ENCODE measurements around the gene CAMTA1.
"Not testable (repeated sequence)": the region's sequence is repeated elsewhere in the genome, so short reads cannot be mapped to it uniquely, and the experiment has no call there.

CAMTA1 gene

GRCh38 chr1:7300893-7301663 lies 515.8 kb downstream of the CAMTA1 start:
- no peak for DNase-seq

- no peak for DNase-seq
Observed at GRCh38 chr1:7301664-7301981, 516.4 kb downstream of the CAMTA1 start.

GRCh38 chr1:7302126-7302525 lies 516.9 kb downstream of the CAMTA1 start:
- DNase-seq, result no peak

GRCh38 chr1:7302873-7303272 lies 517.6 kb downstream of the CAMTA1 start:
- no peak for DNase-seq

DNA sequence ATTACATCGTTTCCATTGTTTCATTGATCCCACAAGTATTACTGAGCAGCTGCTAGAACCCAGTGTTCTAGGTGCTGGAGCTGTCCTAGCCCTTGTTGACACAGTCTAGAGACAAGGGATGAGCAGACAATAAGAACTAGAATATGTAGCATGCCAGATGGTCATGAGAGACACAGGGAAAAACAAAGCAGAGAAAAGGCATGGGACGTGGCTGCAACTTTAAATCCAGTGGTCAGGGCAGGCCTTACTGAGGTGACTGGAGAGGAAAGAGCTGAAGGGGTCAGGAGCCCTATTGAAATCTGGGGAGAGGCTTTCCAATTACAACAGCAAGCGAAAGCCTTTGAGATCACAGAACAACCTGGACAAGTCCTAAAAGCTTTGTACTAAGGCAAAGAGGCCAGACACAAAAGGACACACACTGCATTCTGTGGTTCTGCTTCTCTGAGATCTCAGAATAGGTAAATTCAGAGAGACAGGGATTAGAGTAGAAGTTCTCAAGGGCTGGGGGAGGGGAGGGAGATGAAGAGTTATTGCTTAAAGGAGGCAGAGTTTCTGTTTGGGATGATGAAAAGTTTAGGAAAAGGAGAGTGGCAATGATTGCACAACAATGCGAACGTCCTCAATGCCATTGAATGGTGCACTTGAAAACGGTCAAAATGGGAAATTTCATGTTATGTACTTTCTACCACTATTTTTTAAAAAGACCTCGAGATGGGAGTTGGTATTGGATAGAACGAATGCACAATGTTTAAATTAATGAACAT lies 518.5 kb downstream of the CAMTA1 start:
- DNase-seq, result no peak

- no peak for DNase-seq
Observed at GRCh38 chr1:7313081-7313546, 527.9 kb downstream of the CAMTA1 start.

GRCh38 chr1:7313826-7314225 lies 528.6 kb downstream of the CAMTA1 start:
- no peak for DNase-seq

GRCh38 chr1:7315316-7315715 lies 530.1 kb downstream of the CAMTA1 start:
- no peak for DNase-seq

- no peak for DNase-seq
Observed at GRCh38 chr1:7315946-7316345, 530.7 kb downstream of the CAMTA1 start.

DNA sequence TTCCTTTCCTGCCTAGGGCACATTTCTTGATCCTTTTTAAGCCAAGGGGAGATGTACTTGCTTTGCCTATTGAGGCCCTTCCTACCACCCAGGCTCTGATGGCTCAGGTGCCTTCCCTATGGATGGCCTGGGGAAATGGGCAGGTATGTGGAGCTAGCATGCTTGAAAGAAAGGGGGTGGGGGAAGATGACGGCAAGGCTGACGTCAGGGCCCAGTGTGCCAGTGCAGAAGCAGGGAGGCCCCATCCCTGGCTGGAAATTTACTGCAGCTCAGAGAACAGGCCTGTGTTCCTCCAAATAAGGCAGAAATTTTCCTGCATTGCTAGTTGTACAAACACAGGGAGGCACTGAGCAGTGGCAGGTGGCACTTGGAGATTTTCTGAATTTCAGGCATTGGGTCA lies 532.6 kb downstream of the CAMTA1 start:
- DNase-seq, result peak; percentile 86

- no peak for DNase-seq
Observed at GRCh38 chr1:7319196-7319595, 533.9 kb downstream of the CAMTA1 start.

DNA sequence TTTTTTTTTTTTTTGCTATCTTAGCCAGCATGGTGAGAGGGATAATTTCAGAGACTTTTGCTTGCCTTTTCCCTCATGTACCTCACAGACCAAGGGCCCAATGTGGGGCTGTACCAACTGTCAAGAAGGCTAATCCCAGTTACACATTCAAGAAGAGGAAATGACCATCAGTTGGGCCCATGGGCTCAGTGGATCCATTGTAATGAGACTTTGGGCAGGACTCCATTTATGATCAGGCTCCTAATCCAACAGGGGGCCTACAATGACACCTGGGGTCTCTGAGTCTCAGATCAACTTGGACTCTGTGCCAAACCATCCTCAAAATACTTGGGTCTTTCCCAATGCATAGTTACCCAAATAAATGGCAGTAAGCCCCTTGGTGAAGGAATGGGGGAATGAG lies 535.4 kb downstream of the CAMTA1 start:
- no peak for DNase-seq

DNA sequence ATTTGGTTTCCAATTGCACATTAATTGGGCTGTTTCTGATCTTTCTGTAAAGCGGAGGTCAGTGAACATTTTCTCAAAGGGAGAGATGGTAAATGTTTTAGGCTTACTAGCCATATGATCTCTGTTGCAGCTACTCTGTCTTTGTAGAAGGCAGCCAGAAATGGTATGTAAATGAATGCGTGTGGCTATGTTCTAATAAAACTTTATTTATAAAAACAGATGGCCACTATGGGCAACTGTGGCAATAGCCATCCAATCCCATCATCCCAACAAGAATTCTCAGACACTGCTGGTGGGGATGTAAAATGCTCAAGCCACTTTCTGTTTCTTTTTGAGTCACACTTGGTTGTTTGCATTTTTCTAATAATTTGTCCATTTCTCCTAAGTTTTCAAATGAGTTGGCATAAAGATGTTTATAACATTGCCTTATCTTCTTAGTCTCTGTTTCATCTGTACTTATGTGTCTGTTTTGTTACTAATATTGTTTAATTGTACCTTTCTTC lies 537.1 kb downstream of the CAMTA1 start:
- DNase-seq, result no peak

DNA sequence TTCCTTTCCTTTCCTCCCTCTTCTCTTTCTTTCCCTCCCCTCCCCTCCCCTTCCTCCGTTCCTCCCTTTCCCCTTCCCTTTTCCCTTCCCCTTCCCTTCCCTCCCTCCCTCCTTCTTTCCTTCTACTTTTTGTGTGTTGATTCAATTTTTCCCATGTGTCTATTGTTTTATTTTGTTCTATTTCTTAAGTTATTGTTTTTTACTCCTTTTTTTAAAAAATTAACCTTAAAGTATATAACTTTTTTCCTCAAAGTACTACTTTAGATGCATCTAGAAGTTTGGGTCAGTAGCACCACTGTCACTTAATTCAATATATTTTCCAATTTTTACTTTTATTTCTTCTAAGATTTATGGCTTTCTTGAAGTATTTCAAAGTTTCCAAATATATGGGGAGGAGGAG lies 537.7 kb downstream of the CAMTA1 start:
- DNase-seq, result no peak

GRCh38 chr1:7325254-7325653 lies 540.0 kb downstream of the CAMTA1 start:
- no peak for DNase-seq

GRCh38 chr1:7326366-7326765 lies 541.1 kb downstream of the CAMTA1 start:
- DNase-seq, result no peak

DNA sequence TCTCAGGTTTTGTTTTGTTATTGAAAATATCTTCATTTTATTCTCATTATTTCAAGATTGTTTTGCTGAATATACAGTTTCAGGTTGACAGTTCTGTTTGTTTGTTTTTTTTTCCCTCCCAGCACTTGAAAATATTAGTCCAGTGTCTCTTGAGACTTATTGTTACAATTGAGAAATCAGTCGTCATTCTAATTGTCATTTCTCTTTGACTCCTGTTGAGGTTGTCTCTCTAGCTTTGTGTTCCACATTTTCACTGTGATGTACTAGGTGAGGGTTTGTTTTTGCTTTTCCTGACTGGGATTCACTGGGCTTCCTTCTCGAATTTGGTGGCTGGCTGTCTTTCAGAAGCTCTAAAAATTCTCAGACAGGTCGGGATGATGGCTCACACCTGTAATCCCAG lies 542.6 kb downstream of the CAMTA1 start:
- no peak for DNase-seq

DNA sequence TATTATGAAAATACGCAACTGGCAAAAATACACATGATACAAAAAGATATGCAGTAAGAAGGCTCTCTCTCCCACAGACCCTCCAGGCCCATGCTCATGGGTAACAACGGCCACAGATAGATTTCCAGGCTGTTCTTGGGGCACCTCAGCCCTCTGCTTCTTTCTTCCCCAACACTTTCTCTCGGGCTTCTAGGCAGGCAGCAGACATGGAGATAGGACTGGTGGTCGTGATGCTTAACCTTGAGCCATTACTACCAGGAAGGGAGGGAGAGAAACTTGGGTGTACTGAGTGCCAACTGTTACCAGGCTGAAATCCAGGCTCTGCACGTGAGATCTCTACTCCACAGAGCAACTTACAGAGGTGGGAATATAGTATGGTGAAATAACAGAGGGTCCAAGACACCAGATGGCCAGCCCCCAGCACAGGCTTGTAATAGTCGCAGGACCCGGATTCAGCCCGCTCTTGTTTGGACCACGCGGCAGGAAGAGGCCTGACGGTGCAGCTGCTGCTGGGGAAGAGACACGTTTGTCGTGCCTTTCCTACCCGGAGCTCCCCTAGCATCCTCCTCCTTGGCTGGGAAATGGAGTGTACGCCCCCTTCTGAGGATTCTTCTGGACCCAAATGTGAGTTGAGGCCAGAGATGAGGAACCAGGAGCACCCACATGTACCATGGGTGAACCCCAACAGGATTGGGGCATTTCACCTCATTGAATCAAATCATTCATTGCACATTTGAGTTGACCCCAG lies 544.8 kb downstream of the CAMTA1 start:
- no peak for DNase-seq

GRCh38 chr1:7330726-7331125 lies 545.5 kb downstream of the CAMTA1 start:
- DNase-seq, result not testable (repeated sequence)

DNA sequence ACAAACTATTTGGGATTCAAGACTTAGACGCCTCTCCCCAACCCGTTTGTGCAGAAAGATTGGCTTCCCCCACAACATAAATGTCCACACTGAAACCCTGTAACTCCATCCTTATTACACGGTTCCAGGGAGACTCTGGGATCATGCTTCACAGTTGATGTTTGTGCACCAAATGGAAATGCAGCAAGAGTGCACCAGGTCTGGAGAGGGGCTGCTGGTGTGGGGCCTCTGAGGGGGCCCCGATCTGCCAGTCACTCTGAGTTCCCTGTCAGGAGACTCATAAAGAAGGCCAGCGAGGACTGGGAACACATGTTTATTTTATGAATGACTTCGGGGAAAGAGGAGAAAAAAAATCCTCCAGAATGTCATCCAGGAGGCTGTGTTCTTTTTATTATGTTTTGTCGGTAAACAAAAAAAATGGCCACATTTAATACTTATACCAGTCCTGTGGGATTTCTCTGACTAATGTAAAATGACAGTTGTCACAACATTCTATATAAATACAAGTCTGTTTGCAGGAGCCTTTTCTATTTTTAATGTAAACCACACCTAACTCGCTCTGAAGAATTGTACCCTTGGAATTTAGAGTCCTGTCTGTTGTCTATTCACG lies 546.8 kb downstream of the CAMTA1 start:
- DNase-seq, result no peak

DNA sequence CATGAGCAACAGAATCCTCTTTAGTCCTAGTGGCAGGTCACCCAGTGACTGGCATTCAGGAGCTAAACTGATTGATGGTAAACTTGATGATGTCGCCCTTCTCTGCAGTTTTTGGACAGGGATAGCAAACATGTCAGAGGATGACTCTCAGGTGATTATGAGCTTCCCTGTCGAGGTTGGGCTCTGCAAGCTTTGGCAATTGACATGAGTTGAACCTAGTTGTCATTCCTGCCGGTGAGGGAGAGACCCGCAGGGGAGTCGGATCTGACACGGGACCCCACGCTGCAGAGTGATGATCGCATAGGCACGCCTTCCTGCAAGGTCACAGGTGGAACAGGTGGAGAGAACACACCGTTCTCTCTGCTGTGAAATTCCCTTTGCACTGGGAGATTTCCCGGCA lies 547.8 kb downstream of the CAMTA1 start:
- DNase-seq, result no peak

DNA sequence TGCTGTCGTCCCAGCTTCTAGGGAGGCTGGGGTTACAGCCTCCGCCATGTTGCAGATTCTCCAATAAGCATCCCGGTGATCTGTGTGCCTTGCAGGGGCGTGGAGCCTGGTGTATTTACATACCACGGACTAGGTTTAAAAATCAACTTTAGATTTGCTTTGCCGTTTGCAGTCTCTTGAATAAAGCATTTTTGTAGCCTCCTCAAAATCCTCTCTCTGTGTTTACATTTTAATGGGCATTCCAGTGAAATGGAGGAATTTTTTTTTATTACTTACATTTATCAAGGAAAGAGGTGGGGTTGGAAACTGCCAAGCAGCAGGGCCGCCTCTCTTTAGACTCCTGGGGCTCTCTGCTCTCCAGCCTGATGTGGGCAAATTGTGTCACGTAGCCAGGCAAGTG lies 548.4 kb downstream of the CAMTA1 start:
- no peak for DNase-seq

DNA sequence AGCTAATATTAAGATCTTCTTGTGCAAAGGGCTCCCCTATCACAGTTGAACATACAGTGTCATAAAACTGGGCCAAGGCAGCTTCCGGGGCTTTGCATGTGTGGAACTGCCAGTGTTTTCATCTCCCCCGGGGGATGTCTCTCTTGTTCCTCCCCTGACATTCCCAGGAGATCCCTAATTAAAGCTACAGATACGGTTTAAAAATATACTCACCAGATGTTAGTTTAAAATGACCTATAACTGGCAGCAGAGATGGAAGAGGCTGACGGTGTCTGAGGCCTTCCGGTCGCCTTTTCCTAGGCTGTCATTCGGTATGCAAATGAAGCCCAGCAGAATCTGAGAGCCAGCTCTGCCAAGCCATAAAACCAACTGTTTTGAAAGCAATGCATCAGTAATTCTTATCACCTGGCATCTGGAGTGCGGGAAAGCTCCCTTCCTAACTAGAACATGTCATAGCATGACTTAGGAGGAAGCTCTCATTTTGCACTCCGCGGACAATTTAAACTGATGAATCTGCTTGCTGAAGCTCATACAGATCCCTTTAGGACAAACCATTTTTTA lies 549.3 kb downstream of the CAMTA1 start:
- peak; percentile 92 for DNase-seq

All from SHP77 treated with DMSO at 0.1 percent for 48 hours (cell line).